ENCODE measurements around the gene ZDHHC5. TPM values are rescaled to one million over a fixed set of nuclear protein-coding genes. Genes with fewer than 3 reads are reported as not detected.
A peak's percentile ranks its signal among the peaks of the same experiment; 100 is the strongest.

Gene ZDHHC5
- total and polyA plus RNA-seq, 2 of the 13 experiments (the other 11 are each of a cell fraction or from before 2014, with no cell fraction given) = 26.6 to 34.0 TPM

DNA sequence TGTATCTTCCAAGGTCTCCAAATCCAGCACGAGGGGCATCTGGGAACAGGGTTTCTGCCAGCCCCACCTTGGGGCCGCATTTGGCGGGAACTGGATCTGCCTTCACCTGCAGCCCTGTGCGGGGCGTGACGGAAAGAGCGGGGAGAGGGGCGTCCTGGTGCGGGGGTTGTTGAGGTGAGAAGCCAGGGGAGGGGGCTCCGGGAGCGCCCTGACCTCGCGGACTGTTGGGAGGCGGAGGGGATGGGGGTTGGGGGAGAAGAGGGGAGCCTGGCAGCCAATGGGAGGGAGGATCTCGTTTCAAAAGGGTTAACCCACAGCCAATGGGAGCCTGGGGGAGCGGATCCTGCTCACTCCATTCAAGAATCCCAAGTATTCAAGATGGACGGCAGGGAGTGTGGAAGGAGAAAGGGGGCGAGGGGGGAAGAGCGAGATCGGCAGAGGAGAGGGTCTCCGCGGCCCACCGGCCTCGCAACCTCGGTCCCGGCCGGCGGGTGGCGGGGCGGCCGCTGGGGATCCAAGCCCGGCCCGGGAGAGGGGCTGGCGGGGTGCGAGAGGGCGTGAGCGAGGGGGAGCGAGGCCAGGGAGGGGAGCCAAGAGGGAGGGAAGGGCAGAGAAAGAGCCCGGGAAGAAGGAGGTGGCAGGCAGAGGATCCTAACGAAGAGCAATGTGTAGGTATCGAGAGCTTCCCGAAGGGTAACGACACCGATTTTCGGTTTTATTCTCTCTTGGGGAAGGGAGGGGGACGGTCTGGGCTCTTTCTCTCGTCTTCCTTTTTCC is 29.7 kb upstream of the ZDHHC5 start:
- Histone ChIP-seq H2AFZ (ENCODE audit: low read length) (no peak overlapping the region), H3K27me3 (ENCODE audit: control insufficient read depth in 1 of 2, insufficient read depth in 2 of 2, low read length in 2 of 2) (no peaks in the 10 kb centered on the region; a peak in 1 of 5 replicates), H3K4me2 (ENCODE audit: low read depth, low read length) (peak overlapping the region; percentile 86), H3K36me3 (replicated peaks in 1 of 2; ENCODE audit: control insufficient read depth in 1 of 2, insufficient read depth in 2 of 2, low read length in 2 of 2) (no peaks in the 10 kb centered on the region), H3K9ac (ENCODE audit: insufficient read depth, low read depth, low read length) (peak overlapping the region; percentile 79), H3K27ac (ENCODE audit: extremely low read length, insufficient read depth, low read length) (peak overlapping the region; percentile 68), H3K9me3 (ENCODE audit: low read length) (no peaks in the 10 kb centered on the region), H3K79me2 (ENCODE audit: insufficient read depth, low read length) (no peaks in the 10 kb centered on the region), H3K4me3 (replicated peaks in 1 of 3; ENCODE audit: insufficient read depth in 1 of 3, low read depth in 2 of 3, low read length in 3 of 3) (peak overlapping the region; percentile 62 to 73 (median 69)), H4K20me1 (ENCODE audit: insufficient read depth, low read length) (no peaks in the 10 kb centered on the region), H3K4me1 (ENCODE audit: insufficient read depth, low read length) (peaks cover 26% of the 10 kb centered on the region)
- intact Hi-C loops (cut with micrococcal nuclease; ENCODE audit: unreplicated experiment) = no loop called here
- ChIA-PET POLR2A (interaction anchor here (3.6 kb wide), 1 partner anchor 41 kb away, joined by 33 read pairs; the partner anchor contains the start of gene SERPING1), CTCF (ENCODE audit: low intra/inter-chr PET ratio, low total read pairs) (interaction anchor here (0.8 kb wide), 1 partner anchor 181 kb away, joined by 3 read pairs; no protein-coding TSS in a partner anchor)
- peak; percentile 55 for DNase-seq (ENCODE audit: low spot score)
- WGBS (ENCODE audit: low lambda C conversion rate) = 64% methylated on average over 45 of the region's 47 CpGs
- no TSS peak for BruUV-seq (replicated peaks)
- in situ Hi-C loops (cut with HindIII; ENCODE audit: extremely low pct_ligation_motif_present, low pct_unique_long_range_greater_than_20kb) = no loop called here
- FAIRE-seq = no peak
- ATAC-seq = peak; percentile 72
- no peak for TF ChIP-seq SIN3B (IDR thresholded peaks at IDR 0.05; ENCODE audit: low read length)
- TF ChIP-seq CBX5 (CRISPR knock-in tag; IDR thresholded peaks at IDR 0.05; ENCODE audit: borderline replicate concordance) = no peak
- TF ChIP-seq ZFP37 (CRISPR knock-in tag; IDR thresholded peaks at IDR 0.05; ENCODE audit: borderline replicate concordance) = no peak
- TF ChIP-seq NONO (IDR thresholded peaks at IDR 0.05) = no peak
- no peak for TF ChIP-seq NONO (CRISPR knock-in tag; conservative IDR thresholded peaks at IDR 0.05)
- TF ChIP-seq ZNF652 (CRISPR knock-in tag; IDR thresholded peaks at IDR 0.05; ENCODE audit: borderline replicate concordance, low read depth) = peak; percentile 49; the same call in 1 of the 2 replicates
- no peak for TF ChIP-seq ZNF549 (CRISPR knock-in tag; IDR thresholded peaks at IDR 0.05)
- no peak for TF ChIP-seq DNMT3B (CRISPR knock-in tag; conservative IDR thresholded peaks at IDR 0.05)
- TF ChIP-seq, protein P1, sequence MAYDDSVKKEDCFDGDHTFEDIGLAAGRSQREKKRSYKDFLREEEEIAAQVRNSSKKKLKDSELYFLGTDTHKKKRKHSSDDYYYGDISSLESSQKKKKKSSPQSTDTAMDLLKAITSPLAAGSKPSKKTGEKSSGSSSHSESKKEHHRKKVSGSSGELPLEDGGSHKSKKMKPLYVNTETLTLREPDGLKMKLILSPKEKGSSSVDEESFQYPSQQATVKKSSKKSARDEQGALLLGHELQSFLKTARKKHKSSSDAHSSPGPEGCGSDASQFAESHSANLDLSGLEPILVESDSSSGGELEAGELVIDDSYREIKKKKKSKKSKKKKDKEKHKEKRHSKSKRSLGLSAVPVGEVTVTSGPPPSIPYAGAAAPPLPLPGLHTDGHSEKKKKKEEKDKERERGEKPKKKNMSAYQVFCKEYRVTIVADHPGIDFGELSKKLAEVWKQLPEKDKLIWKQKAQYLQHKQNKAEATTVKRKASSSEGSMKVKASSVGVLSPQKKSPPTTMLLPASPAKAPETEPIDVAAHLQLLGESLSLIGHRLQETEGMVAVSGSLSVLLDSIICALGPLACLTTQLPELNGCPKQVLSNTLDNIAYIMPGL (CRISPR knock-in tag; IDR thresholded peaks at IDR 0.05; ENCODE audit: borderline replicate concordance in 1 of 2, low read depth in 1 of 2) = peak in 1 of 2 experiments; percentile 33; a peak in 1 of 4 replicates
- TF ChIP-seq, protein P2, sequence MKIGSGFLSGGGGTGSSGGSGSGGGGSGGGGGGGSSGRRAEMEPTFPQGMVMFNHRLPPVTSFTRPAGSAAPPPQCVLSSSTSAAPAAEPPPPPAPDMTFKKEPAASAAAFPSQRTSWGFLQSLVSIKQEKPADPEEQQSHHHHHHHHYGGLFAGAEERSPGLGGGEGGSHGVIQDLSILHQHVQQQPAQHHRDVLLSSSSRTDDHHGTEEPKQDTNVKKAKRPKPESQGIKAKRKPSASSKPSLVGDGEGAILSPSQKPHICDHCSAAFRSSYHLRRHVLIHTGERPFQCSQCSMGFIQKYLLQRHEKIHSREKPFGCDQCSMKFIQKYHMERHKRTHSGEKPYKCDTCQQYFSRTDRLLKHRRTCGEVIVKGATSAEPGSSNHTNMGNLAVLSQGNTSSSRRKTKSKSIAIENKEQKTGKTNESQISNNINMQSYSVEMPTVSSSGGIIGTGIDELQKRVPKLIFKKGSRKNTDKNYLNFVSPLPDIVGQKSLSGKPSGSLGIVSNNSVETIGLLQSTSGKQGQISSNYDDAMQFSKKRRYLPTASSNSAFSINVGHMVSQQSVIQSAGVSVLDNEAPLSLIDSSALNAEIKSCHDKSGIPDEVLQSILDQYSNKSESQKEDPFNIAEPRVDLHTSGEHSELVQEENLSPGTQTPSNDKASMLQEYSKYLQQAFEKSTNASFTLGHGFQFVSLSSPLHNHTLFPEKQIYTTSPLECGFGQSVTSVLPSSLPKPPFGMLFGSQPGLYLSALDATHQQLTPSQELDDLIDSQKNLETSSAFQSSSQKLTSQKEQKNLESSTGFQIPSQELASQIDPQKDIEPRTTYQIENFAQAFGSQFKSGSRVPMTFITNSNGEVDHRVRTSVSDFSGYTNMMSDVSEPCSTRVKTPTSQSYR (CRISPR knock-in tag; IDR thresholded peaks at IDR 0.05; ENCODE audit: borderline replicate concordance) = 0 out of 2 replicates have a peak, but pooled peaks have one; percentile 25
- TF ChIP-seq HOXD1 (CRISPR knock-in tag; IDR thresholded peaks at IDR 0.05) = no peak
- TF ChIP-seq, protein P3, sequence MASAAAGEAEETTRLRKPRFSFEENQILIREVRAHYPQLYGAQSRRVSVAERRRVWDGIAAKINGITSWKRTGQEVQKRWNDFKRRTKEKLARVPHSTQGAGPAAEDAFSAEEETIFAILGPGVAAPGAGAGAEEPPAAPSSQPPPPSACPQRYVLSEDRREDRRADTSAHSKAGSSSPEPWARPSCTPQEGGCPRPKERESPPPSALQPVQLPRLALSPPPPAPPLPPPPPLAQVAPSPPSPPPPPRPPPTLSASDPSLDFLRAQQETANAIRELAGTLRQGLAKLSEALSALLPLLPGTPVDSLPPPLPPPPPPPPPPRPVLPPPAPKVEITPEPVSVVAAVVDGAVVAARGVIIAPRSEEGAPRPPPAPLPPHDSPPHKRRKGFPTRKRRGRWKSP (CRISPR knock-in tag; IDR thresholded peaks at IDR 0.05) = no peak
- TF ChIP-seq KLF12 (CRISPR knock-in tag; IDR thresholded peaks at IDR 0.05; ENCODE audit: borderline replicate concordance) = no peak
- TF ChIP-seq ZNF430 (CRISPR knock-in tag; IDR thresholded peaks at IDR 0.05) = no peak
- no peak for TF ChIP-seq FOXC1 (CRISPR knock-in tag; IDR thresholded peaks at IDR 0.05; ENCODE audit: borderline replicate concordance)
- no peak for TF ChIP-seq RFX1 (IDR thresholded peaks at IDR 0.05)
